Measurements from ENCODE around the gene HJURP.

Gene HJURP

DNA sequence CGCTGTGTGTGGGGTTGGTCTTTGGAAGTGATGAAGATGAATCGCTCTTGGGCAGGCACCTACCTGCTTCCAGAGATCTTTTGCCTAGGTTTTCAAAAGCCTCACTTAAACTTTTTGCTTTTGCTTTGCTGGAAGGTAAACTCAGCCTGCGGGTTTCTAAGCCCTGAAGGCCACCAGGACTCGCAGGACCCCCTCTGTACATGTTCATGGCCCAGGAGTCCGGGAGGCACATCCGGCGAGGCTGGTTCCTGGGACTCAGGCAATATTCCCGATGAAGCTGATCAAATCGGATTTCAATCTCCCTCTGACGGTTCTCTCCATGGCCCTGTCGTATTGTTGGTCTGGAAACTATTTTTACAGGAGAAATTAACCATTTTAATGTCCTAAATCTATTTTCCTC, 13.2 kb downstream of the HJURP start:
- no peak overlapping the region for H3K23ac ChIP-seq (ENCODE audit: low read length)
- no peak overlapping the region for H4K91ac ChIP-seq (ENCODE audit: low read depth, low read length)
- no peak overlapping the region for H2BK12ac ChIP-seq (ENCODE audit: low read length)
- no peak overlapping the region for H4K12ac ChIP-seq (ENCODE audit: low read depth, low read length)
- H3K4me3 ChIP-seq (ENCODE audit: low read depth, low read length) = no peak overlapping the region
- H3K9ac ChIP-seq (ENCODE audit: low read length) = no peak overlapping the region
- no peak overlapping the region for H3K4ac ChIP-seq (ENCODE audit: low read depth, low read length)
- H3K14ac ChIP-seq (ENCODE audit: low read length) = no peak overlapping the region
- H3K4me2 ChIP-seq (ENCODE audit: low read length) = no peak overlapping the region
- peaks cover 53 to 74% of the 10 kb centered on the region in 2 experiments for H3K36me3 ChIP-seq (ENCODE audit: control insufficient read depth in 1 of 2, insufficient read depth in 2 of 2, low read length in 2 of 2)
- H3K18ac ChIP-seq (ENCODE audit: low read length) = no peak overlapping the region
- no peak for DNase-seq
- H3K27ac ChIP-seq (ENCODE audit: low read depth, low read length) = no peak overlapping the region
- H2BK5ac ChIP-seq (ENCODE audit: low read depth, low read length, poor library complexity) = no peak overlapping the region
- H3K79me2 ChIP-seq (ENCODE audit: control insufficient read depth, insufficient read depth, low read length, poor library complexity) = no peaks in the 10 kb centered on the region
- no peaks in the 10 kb centered on the region for H3K79me1 ChIP-seq (ENCODE audit: low read length)
- no peak overlapping the region for H4K8ac ChIP-seq (ENCODE audit: low read depth, low read length)
- no peak overlapping the region for H2AFZ ChIP-seq (ENCODE audit: insufficient read depth, low read length, poor library complexity)
- no peaks in the 10 kb centered on the region for H3K27me3 ChIP-seq (ENCODE audit: insufficient read depth, low read length)
- H2BK120ac ChIP-seq (ENCODE audit: insufficient read depth, low read length, poor library complexity) = no peak overlapping the region
- no peaks in the 10 kb centered on the region for H3K4me1 ChIP-seq (ENCODE audit: control insufficient read depth in 1 of 2, insufficient read depth in 2 of 2, low read length in 2 of 2)
- H3K9me3 ChIP-seq (ENCODE audit: insufficient read depth, low read depth, low read length) = peaks cover 2% of the 10 kb centered on the region
- no peak overlapping the region for H2AK5ac ChIP-seq (ENCODE audit: low read length)
- no CpG with 5 or more reads among the region's 11 CpGs for WGBS (ENCODE audit: extremely low coverage, insufficient coverage, insufficient read length)

DNA sequence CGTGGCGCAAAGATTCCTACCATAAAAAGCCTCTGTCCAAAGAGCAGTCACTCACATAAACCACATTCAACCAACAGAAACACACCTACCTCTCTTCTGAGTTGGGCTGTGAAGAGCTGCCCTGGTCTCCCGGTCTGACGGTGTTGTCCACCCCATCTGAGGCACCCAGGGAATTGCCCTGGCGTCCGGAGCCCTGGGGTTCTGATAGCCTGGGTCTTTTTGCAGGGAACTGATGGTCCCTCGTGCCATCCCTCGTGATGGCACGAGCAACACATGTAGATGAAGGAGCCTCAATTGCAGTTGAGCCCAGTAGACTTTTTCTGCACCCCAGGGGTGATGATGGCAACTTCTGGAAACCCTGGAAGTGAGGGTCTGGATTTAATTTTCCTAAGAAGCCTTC, 13.8 kb downstream of the HJURP start:
- H3K79me2 ChIP-seq (ENCODE audit: control insufficient read depth, insufficient read depth, low read length, poor library complexity) = no peaks in the 10 kb centered on the region
- H4K12ac ChIP-seq (ENCODE audit: low read depth, low read length) = no peak overlapping the region
- H3K18ac ChIP-seq (ENCODE audit: low read length) = no peak overlapping the region
- H4K91ac ChIP-seq (ENCODE audit: low read depth, low read length) = no peak overlapping the region
- no peak overlapping the region for H2AFZ ChIP-seq (ENCODE audit: insufficient read depth, low read length, poor library complexity)
- H3K14ac ChIP-seq (ENCODE audit: low read length) = no peak overlapping the region
- no peak overlapping the region for H2BK12ac ChIP-seq (ENCODE audit: low read length)
- no peaks in the 10 kb centered on the region for H3K4me1 ChIP-seq (ENCODE audit: control insufficient read depth in 1 of 2, insufficient read depth in 2 of 2, low read length in 2 of 2)
- no peak overlapping the region for H3K9ac ChIP-seq (ENCODE audit: low read length)
- no peak overlapping the region for H3K27ac ChIP-seq (ENCODE audit: low read depth, low read length)
- no peak overlapping the region for H2BK120ac ChIP-seq (ENCODE audit: insufficient read depth, low read length, poor library complexity)
- no CpG with 5 or more reads among the region's 9 CpGs for WGBS (ENCODE audit: extremely low coverage, insufficient coverage, insufficient read length)
- H3K27me3 ChIP-seq (ENCODE audit: insufficient read depth, low read length) = no peaks in the 10 kb centered on the region
- no peak overlapping the region for H4K8ac ChIP-seq (ENCODE audit: low read depth, low read length)
- peak overlapping the region; percentile 73 for H3K4ac ChIP-seq (ENCODE audit: low read depth, low read length)
- H3K9me3 ChIP-seq (ENCODE audit: insufficient read depth, low read depth, low read length) = peaks cover 4% of the 10 kb centered on the region
- no peak overlapping the region for H3K23ac ChIP-seq (ENCODE audit: low read length)
- H3K4me3 ChIP-seq (ENCODE audit: low read depth, low read length) = no peak overlapping the region
- H2BK5ac ChIP-seq (ENCODE audit: low read depth, low read length, poor library complexity) = no peak overlapping the region
- no peak overlapping the region for H2AK5ac ChIP-seq (ENCODE audit: low read length)
- DNase-seq = no peak
- H3K79me1 ChIP-seq (ENCODE audit: low read length) = no peaks in the 10 kb centered on the region
- H3K36me3 ChIP-seq (ENCODE audit: control insufficient read depth in 1 of 2, insufficient read depth in 2 of 2, low read length in 2 of 2) = peaks cover 58 to 79% of the 10 kb centered on the region in 2 experiments
- H3K4me2 ChIP-seq (ENCODE audit: low read length) = no peak overlapping the region

DNA sequence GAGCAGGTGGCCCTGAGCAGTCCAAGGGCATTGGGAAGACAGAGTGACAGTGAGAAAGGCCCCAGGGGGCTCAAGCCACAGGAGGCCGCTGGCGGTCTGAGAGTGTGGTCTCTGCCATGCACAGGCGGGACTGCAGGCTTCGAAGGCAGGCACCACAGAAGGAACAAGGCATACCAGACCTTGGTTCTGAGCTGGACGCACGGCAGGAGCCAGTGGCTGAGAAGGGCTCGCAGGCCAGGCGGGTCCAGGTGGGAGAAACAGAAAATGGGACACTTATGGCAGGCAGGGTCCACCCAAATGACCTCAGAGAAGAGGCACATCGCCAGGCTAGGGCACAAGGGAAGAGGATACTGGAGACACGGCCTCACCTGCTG, 14.9 kb downstream of the HJURP start:
- H3K79me1 ChIP-seq (ENCODE audit: low read length) = no peaks in the 10 kb centered on the region
- H4K91ac ChIP-seq (ENCODE audit: low read depth, low read length) = no peak overlapping the region
- no peak overlapping the region for H3K14ac ChIP-seq (ENCODE audit: low read length)
- no peaks in the 10 kb centered on the region for H3K4me1 ChIP-seq (ENCODE audit: control insufficient read depth in 1 of 2, insufficient read depth in 2 of 2, low read length in 2 of 2)
- no peak overlapping the region for H4K8ac ChIP-seq (ENCODE audit: low read depth, low read length)
- H2AFZ ChIP-seq (ENCODE audit: insufficient read depth, low read length, poor library complexity) = no peak overlapping the region
- H3K9me3 ChIP-seq (ENCODE audit: insufficient read depth, low read depth, low read length) = peaks cover 4% of the 10 kb centered on the region
- no peak overlapping the region for H2BK120ac ChIP-seq (ENCODE audit: insufficient read depth, low read length, poor library complexity)
- no peaks in the 10 kb centered on the region for H3K27me3 ChIP-seq (ENCODE audit: insufficient read depth, low read length)
- H3K79me2 ChIP-seq (ENCODE audit: control insufficient read depth, insufficient read depth, low read length, poor library complexity) = no peaks in the 10 kb centered on the region
- no CpG with 5 or more reads among the region's 10 CpGs for WGBS (ENCODE audit: extremely low coverage, insufficient coverage, insufficient read length)
- peak overlapping the region; percentile 6 for H3K4ac ChIP-seq (ENCODE audit: low read depth, low read length)
- no peak overlapping the region for H4K12ac ChIP-seq (ENCODE audit: low read depth, low read length)
- no peak overlapping the region for H2BK12ac ChIP-seq (ENCODE audit: low read length)
- H3K9ac ChIP-seq (ENCODE audit: low read length) = no peak overlapping the region
- no peak overlapping the region for H3K4me3 ChIP-seq (ENCODE audit: low read depth, low read length)
- H2AK5ac ChIP-seq (ENCODE audit: low read length) = no peak overlapping the region
- no peak overlapping the region for H3K27ac ChIP-seq (ENCODE audit: low read depth, low read length)
- H3K4me2 ChIP-seq (ENCODE audit: low read length) = no peak overlapping the region
- no peak overlapping the region for H2BK5ac ChIP-seq (ENCODE audit: low read depth, low read length, poor library complexity)
- peak overlapping the region; percentile 25 for H3K18ac ChIP-seq (ENCODE audit: low read length)
- H3K23ac ChIP-seq (ENCODE audit: low read length) = no peak overlapping the region
- DNase-seq = no peak
- H3K36me3 ChIP-seq (ENCODE audit: control insufficient read depth in 1 of 2, insufficient read depth in 2 of 2, low read length in 2 of 2) = peaks cover 54 to 77% of the 10 kb centered on the region in 2 experiments

DNA sequence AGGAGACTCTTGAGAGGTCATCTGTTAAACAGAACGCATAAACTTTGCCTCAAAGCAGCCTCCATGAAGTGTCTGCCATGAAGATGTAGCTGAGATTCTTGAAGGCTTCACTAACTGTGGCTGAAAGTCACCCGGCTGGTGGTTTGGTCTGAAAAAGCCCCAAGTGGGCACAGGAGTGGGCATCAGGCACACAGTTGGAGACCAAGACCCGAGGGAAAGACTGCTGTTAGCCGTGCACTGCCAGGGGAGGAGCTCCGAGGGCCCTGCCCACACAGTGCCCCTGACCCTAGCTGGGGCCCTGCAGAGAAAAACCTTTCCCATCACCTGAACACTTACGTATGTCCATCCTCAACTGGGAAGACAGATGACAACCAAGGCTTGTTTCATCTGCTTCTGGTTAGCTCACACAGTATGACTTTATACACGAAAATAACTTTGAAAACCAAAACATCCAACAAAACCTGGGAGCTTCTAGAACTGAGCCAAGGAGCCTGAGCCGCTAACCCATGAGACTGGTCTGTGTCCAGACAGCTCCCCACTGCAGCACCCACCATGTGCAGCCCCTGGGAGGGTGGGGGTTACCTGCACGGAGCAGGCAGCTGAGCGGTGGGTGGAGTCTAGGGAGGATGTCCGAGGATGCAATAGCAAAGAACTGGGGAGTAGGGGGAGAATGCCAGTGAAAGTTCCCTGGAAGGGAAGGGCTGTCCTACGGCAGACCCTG, 15.4 kb downstream of the HJURP start:
- H3K79me2 ChIP-seq (ENCODE audit: control insufficient read depth, insufficient read depth, low read length, poor library complexity) = no peaks in the 10 kb centered on the region
- no peak overlapping the region for H3K4me3 ChIP-seq (ENCODE audit: low read depth, low read length)
- H3K9ac ChIP-seq (ENCODE audit: low read length) = no peak overlapping the region
- H4K8ac ChIP-seq (ENCODE audit: low read depth, low read length) = no peak overlapping the region
- H3K4me1 ChIP-seq (ENCODE audit: control insufficient read depth in 1 of 2, insufficient read depth in 2 of 2, low read length in 2 of 2) = no peaks in the 10 kb centered on the region
- no peak overlapping the region for H2BK5ac ChIP-seq (ENCODE audit: low read depth, low read length, poor library complexity)
- no peaks in the 10 kb centered on the region for H3K79me1 ChIP-seq (ENCODE audit: low read length)
- no CpG with 5 or more reads among the region's 12 CpGs for WGBS (ENCODE audit: extremely low coverage, insufficient coverage, insufficient read length)
- peaks cover 4% of the 10 kb centered on the region for H3K9me3 ChIP-seq (ENCODE audit: insufficient read depth, low read depth, low read length)
- H2BK12ac ChIP-seq (ENCODE audit: low read length) = no peak overlapping the region
- H3K4ac ChIP-seq (ENCODE audit: low read depth, low read length) = no peak overlapping the region
- no peak overlapping the region for H3K27ac ChIP-seq (ENCODE audit: low read depth, low read length)
- H3K27me3 ChIP-seq (ENCODE audit: insufficient read depth, low read length) = no peaks in the 10 kb centered on the region
- no peak overlapping the region for H3K23ac ChIP-seq (ENCODE audit: low read length)
- peaks cover 50 to 74% of the 10 kb centered on the region in 2 experiments for H3K36me3 ChIP-seq (ENCODE audit: control insufficient read depth in 1 of 2, insufficient read depth in 2 of 2, low read length in 2 of 2)
- H3K14ac ChIP-seq (ENCODE audit: low read length) = no peak overlapping the region
- no peak overlapping the region for H3K18ac ChIP-seq (ENCODE audit: low read length)
- H2AK5ac ChIP-seq (ENCODE audit: low read length) = no peak overlapping the region
- no peak overlapping the region for H2BK120ac ChIP-seq (ENCODE audit: insufficient read depth, low read length, poor library complexity)
- no peak overlapping the region for H4K12ac ChIP-seq (ENCODE audit: low read depth, low read length)
- H4K91ac ChIP-seq (ENCODE audit: low read depth, low read length) = no peak overlapping the region
- DNase-seq = no peak
- no peak overlapping the region for H3K4me2 ChIP-seq (ENCODE audit: low read length)
- no peak overlapping the region for H2AFZ ChIP-seq (ENCODE audit: insufficient read depth, low read length, poor library complexity)
